Measurements from ENCODE around the gene R3HDM2. TPM values are rescaled to one million over a fixed set of nuclear protein-coding genes. Genes with fewer than 3 reads are reported as not detected.

Gene R3HDM2
- total RNA-seq, 2 donors from 2014 or later, result 36.6 to 54.6 TPM

GRCh38 chr12:57242691-57243454 is 188.0 kb downstream of the R3HDM2 start:
- Mint-ChIP-seq H3K9me3 (no peaks in the 10 kb centered on the region), H3K36me3 (ENCODE audit: low read depth) (peaks cover 11% of the 10 kb centered on the region), H3K4me1 (peaks cover 36% of the 10 kb centered on the region), H3K4me3 (peak overlapping the region; percentile 86), H3K27ac (no peak overlapping the region), H3K27me3 (peaks cover 46% of the 10 kb centered on the region)
- peak; percentile 16 for ATAC-seq (replicated peaks)

- peaks cover 16% of the 10 kb centered on the region for H3K36me3 Mint-ChIP-seq (ENCODE audit: low read depth)
- peaks cover 50% of the 10 kb centered on the region for H3K27me3 Mint-ChIP-seq
- ATAC-seq (replicated peaks), result no peak
- H3K4me3 Mint-ChIP-seq, result peak overlapping the region; percentile 86
- no peaks in the 10 kb centered on the region for H3K9me3 Mint-ChIP-seq
- peaks cover 41% of the 10 kb centered on the region for H3K4me1 Mint-ChIP-seq
- H3K27ac Mint-ChIP-seq, result no peak overlapping the region
Measured at GRCh38 chr12:57242329-57242690, 188.5 kb downstream of the R3HDM2 start.

- H3K4me1 Mint-ChIP-seq, result peaks cover 45% of the 10 kb centered on the region
- no peak for ATAC-seq (replicated peaks)
- peak overlapping the region; percentile 86 for H3K4me3 Mint-ChIP-seq
- H3K27me3 Mint-ChIP-seq, result peaks cover 56% of the 10 kb centered on the region
- H3K27ac Mint-ChIP-seq, result no peak overlapping the region
- H3K36me3 Mint-ChIP-seq (ENCODE audit: low read depth), result peaks cover 19% of the 10 kb centered on the region
- no peaks in the 10 kb centered on the region for H3K9me3 Mint-ChIP-seq
Measured at GRCh38 chr12:57241402-57242310, 189.2 kb downstream of the R3HDM2 start.

- Mint-ChIP-seq H3K4me1 (peaks cover 45% of the 10 kb centered on the region), H3K27ac (peak overlapping the region; percentile 81), H3K9me3 (no peaks in the 10 kb centered on the region), H3K27me3 (peaks cover 57% of the 10 kb centered on the region), H3K36me3 (ENCODE audit: low read depth) (peaks cover 23% of the 10 kb centered on the region), H3K4me3 (peak overlapping the region; percentile 86)
- ATAC-seq (replicated peaks), result no peak
Measured at GRCh38 chr12:57240926-57241401, 189.9 kb downstream of the R3HDM2 start.

- H3K27ac Mint-ChIP-seq, result peak overlapping the region; percentile 81
- peaks cover 57% of the 10 kb centered on the region for H3K27me3 Mint-ChIP-seq
- H3K9me3 Mint-ChIP-seq, result no peaks in the 10 kb centered on the region
- H3K36me3 Mint-ChIP-seq (ENCODE audit: low read depth), result peaks cover 25% of the 10 kb centered on the region
- ATAC-seq (replicated peaks), result peak; percentile 36
- peak overlapping the region; percentile 86 for H3K4me3 Mint-ChIP-seq
- H3K4me1 Mint-ChIP-seq, result peaks cover 45% of the 10 kb centered on the region
Measured at GRCh38 chr12:57240066-57240921, 190.5 kb downstream of the R3HDM2 start.

- peak; percentile 2 for ATAC-seq (replicated peaks)
- H3K27me3 Mint-ChIP-seq, result peaks cover 57% of the 10 kb centered on the region
- peaks cover 28% of the 10 kb centered on the region for H3K36me3 Mint-ChIP-seq (ENCODE audit: low read depth)
- H3K9me3 Mint-ChIP-seq, result no peaks in the 10 kb centered on the region
- H3K27ac Mint-ChIP-seq, result peak overlapping the region; percentile 81
- H3K4me3 Mint-ChIP-seq, result peak overlapping the region; percentile 86
- H3K4me1 Mint-ChIP-seq, result peaks cover 45% of the 10 kb centered on the region
Measured at GRCh38 chr12:57239587-57240065, 191.2 kb downstream of the R3HDM2 start.

- peak overlapping the region; percentile 81 for H3K27ac Mint-ChIP-seq
- peak; percentile 74 for ATAC-seq (replicated peaks)
Measured at GRCh38 chr12:57238854-57239554, 191.8 kb downstream of the R3HDM2 start.

GRCh38 chr12:57237932-57238853 is 192.7 kb downstream of the R3HDM2 start:
- H3K27me3 Mint-ChIP-seq, result peaks cover 47% of the 10 kb centered on the region
- H3K4me1 Mint-ChIP-seq, result peaks cover 42% of the 10 kb centered on the region
- peaks cover 43% of the 10 kb centered on the region for H3K36me3 Mint-ChIP-seq (ENCODE audit: low read depth)
- no peaks in the 10 kb centered on the region for H3K9me3 Mint-ChIP-seq
- H3K4me3 Mint-ChIP-seq, result peak overlapping the region; percentile 86
- no peak for ATAC-seq (replicated peaks)
- peak overlapping the region; percentile 81 for H3K27ac Mint-ChIP-seq

More at GRCh38 chr12:57238854-57239554, 191.8 kb downstream of the R3HDM2 start:
- peaks cover 48% of the 10 kb centered on the region for H3K4me1 Mint-ChIP-seq
- H3K27me3 Mint-ChIP-seq, result peaks cover 51% of the 10 kb centered on the region
- no peaks in the 10 kb centered on the region for H3K9me3 Mint-ChIP-seq
- peak overlapping the region; percentile 86 for H3K4me3 Mint-ChIP-seq
- H3K36me3 Mint-ChIP-seq (ENCODE audit: low read depth), result peaks cover 34% of the 10 kb centered on the region

GRCh38 chr12:57237596-57237931 is 193.3 kb downstream of the R3HDM2 start:
- peaks cover 39% of the 10 kb centered on the region for H3K4me1 Mint-ChIP-seq
- no peak overlapping the region for H3K27ac Mint-ChIP-seq
- H3K27me3 Mint-ChIP-seq, result peaks cover 45% of the 10 kb centered on the region
- peak overlapping the region; percentile 86 for H3K4me3 Mint-ChIP-seq
- H3K9me3 Mint-ChIP-seq, result no peaks in the 10 kb centered on the region
- H3K36me3 Mint-ChIP-seq (ENCODE audit: low read depth), result peaks cover 49% of the 10 kb centered on the region
- ATAC-seq (replicated peaks), result no peak

- Mint-ChIP-seq H3K27ac (no peak overlapping the region), H3K9me3 (no peaks in the 10 kb centered on the region), H3K4me1 (peaks cover 37% of the 10 kb centered on the region), H3K36me3 (ENCODE audit: low read depth) (peaks cover 54% of the 10 kb centered on the region), H3K27me3 (peaks cover 41% of the 10 kb centered on the region), H3K4me3 (peak overlapping the region; percentile 86)
- ATAC-seq (replicated peaks), result no peak
Measured at GRCh38 chr12:57236925-57237595, 193.8 kb downstream of the R3HDM2 start.

- Mint-ChIP-seq H3K27me3 (peaks cover 34% of the 10 kb centered on the region), H3K4me1 (peaks cover 37% of the 10 kb centered on the region), H3K9me3 (no peaks in the 10 kb centered on the region), H3K36me3 (ENCODE audit: low read depth) (peaks cover 61% of the 10 kb centered on the region), H3K4me3 (no peak overlapping the region), H3K27ac (no peak overlapping the region)
- no peak for ATAC-seq (replicated peaks)
Measured at GRCh38 chr12:57236201-57236924, 194.5 kb downstream of the R3HDM2 start.

GRCh38 chr12:57235728-57236131 is 195.1 kb downstream of the R3HDM2 start:
- Mint-ChIP-seq H3K36me3 (ENCODE audit: low read depth) (peaks cover 67% of the 10 kb centered on the region), H3K4me1 (peaks cover 36% of the 10 kb centered on the region), H3K27ac (no peak overlapping the region), H3K4me3 (no peak overlapping the region), H3K9me3 (no peaks in the 10 kb centered on the region), H3K27me3 (peaks cover 28% of the 10 kb centered on the region)
- no peak for ATAC-seq (replicated peaks)

Measured in activated T-helper 17 cell treated with anti-CD3 and anti-CD28 coated beads, Interleukin-2, amount 50 U/mL, for 72 hours (primary cell).